NCI-H1436 (cell line): ENCODE measurements around the gene ZNF396.

Experiments
- DNase-seq: peaks from one replicate; lab custom pipeline; 2025; lab: John Stamatoyannopoulos, UW

The ZNF396 gene

GRCh38 chr18:35376742-35377695 is at the start of gene ZNF396:
Gene ZNF396 (minus strand): TSS chr18:35377337. CDS start chr18:35374292, 3,045 bp downstream.
- DNase-seq: peak; percentile 52

- no peak for DNase-seq
These were observed 49.6 kb upstream of the ZNF396 start for GRCh38 chr18:35426786-35427185.

- DNase-seq: no peak
These were observed 47.2 kb upstream of the ZNF396 start for GRCh38 chr18:35424356-35424755.

- no peak for DNase-seq
These were observed 45.1 kb upstream of the ZNF396 start for GRCh38 chr18:35422237-35422636.

GRCh38 chr18:35418610-35419009 is 41.5 kb upstream of the ZNF396 start:
- DNase-seq: no peak

- no peak for DNase-seq
These were observed 40.1 kb upstream of the ZNF396 start for GRCh38 chr18:35417223-35417622.

GRCh38 chr18:35415511-35416073 is 38.5 kb upstream of the ZNF396 start:
- DNase-seq: no peak

- DNase-seq: no peak
These were observed 36.0 kb upstream of the ZNF396 start for GRCh38 chr18:35413163-35413511.

- no peak for DNase-seq
These were observed 34.7 kb upstream of the ZNF396 start for GRCh38 chr18:35411625-35412351.

- no peak for DNase-seq
These were observed 33.4 kb upstream of the ZNF396 start for GRCh38 chr18:35410561-35410960.

GRCh38 chr18:35409911-35410310 is 32.8 kb upstream of the ZNF396 start:
- DNase-seq: no peak

- DNase-seq: no peak
These were observed 31.7 kb upstream of the ZNF396 start for GRCh38 chr18:35408843-35409261.

GRCh38 chr18:35407871-35408481 is 30.8 kb upstream of the ZNF396 start:
- DNase-seq: peak; percentile 68

- DNase-seq: no peak
These were observed 29.5 kb upstream of the ZNF396 start for GRCh38 chr18:35406666-35407065.

GRCh38 chr18:35397976-35398375 is 20.8 kb upstream of the ZNF396 start:
- no peak for DNase-seq

GRCh38 chr18:35393716-35394115 is 16.6 kb upstream of the ZNF396 start:
- no peak for DNase-seq

- no peak for DNase-seq
These were observed 15.2 kb upstream of the ZNF396 start for GRCh38 chr18:35392375-35392774.

- DNase-seq: no peak
These were observed 14.0 kb upstream of the ZNF396 start for GRCh38 chr18:35390951-35391700.

- no peak for DNase-seq
These were observed 12.0 kb upstream of the ZNF396 start for GRCh38 chr18:35389095-35389618.

- no peak for DNase-seq
These were observed 10.0 kb upstream of the ZNF396 start for GRCh38 chr18:35387152-35387571.

- peak; percentile 78 for DNase-seq
These were observed 9.5 kb upstream of the ZNF396 start for GRCh38 chr18:35386600-35387100.
